Measurements from ENCODE around the gene ERC2.

The ERC2 gene

DNA sequence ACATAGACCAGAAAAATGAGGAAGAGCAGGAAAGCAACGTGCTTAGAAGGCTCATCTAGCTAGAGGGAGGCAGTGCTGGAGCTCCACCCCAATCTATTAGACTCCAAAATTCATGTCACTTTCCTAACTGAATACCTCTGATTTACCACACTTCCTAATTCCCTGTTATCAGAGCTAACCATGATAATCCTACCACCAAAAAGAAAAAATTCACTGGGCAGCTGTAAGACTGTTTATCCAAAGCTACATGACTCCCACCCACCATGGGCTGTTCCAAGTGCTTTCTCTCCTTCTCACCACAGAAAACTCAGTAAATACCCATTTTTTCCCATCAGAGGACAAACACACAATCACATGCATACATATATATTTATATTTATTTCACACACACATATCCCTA is 501.7 kb downstream of the ERC2 start:
- Mint-ChIP-seq H3K36me3 (ENCODE audit: low read depth) (no peaks in the 10 kb centered on the region), H3K4me3 (no peak overlapping the region), H3K27me3 (no peaks in the 10 kb centered on the region), H3K27ac (no peak overlapping the region), H3K9me3 (no peaks in the 10 kb centered on the region), H3K4me1 (ENCODE audit: low read depth) (no peaks in the 10 kb centered on the region)
- intact Hi-C loops (cut with micrococcal nuclease): no loop called here

DNA sequence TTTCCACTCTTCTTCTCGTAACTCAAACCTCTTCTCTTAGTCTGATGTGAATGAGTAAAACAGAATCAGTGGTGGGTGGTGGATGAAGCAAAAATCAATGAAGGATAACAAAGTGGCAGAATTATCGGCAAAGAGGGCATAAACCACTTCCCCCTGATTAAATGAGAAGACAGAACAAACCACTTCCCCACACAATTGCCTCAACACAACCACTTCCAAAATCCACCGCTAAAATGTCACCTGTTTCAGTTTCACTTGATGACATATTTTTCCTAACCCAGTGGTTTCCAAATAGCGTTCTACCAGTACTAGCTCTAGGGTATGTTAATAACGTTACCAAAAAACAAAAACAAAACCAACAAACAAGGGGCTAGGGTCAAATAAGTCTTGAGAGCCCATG is 502.5 kb downstream of the ERC2 start:
- no peaks in the 10 kb centered on the region for H3K36me3 Mint-ChIP-seq (ENCODE audit: low read depth)
- intact Hi-C loops (cut with micrococcal nuclease): no loop called here

DNA sequence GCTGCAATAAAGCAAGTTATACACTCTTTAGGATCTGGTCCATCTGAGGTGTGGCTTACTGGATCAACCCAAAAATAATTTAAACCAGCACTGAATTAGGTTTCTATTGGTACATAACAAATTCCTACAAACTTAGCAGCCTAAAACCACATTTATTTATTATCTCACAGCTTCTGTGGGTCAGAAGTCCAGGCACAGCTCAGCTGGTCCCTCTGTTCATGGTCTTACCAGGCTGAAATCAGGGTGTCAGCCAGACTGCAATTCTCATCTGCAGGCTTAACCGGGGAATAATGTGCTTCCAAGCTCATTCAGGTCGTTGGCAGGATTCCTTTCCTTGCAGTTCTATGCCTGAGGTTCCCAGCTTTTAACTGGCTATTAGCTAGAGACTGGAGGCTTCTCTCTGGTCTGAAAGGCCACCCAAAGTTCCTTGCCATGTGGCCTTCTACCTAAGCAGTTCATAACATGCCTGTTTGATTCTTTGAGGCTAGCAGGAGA is 503.7 kb downstream of the ERC2 start:
- intact Hi-C loops (cut with micrococcal nuclease): no loop called here
- H3K36me3 Mint-ChIP-seq (ENCODE audit: low read depth): no peaks in the 10 kb centered on the region
- H3K9me3 Mint-ChIP-seq: no peaks in the 10 kb centered on the region
- no peaks in the 10 kb centered on the region for H3K27me3 Mint-ChIP-seq
- H3K4me3 Mint-ChIP-seq: no peak overlapping the region
- no peak overlapping the region for H3K27ac Mint-ChIP-seq
- H3K4me1 Mint-ChIP-seq (ENCODE audit: low read depth): no peaks in the 10 kb centered on the region

More for the DNA sequence above, 502.5 kb downstream of the ERC2 start:
- Mint-ChIP-seq H3K4me3 (no peak overlapping the region), H3K27ac (no peak overlapping the region), H3K27me3 (no peaks in the 10 kb centered on the region), H3K4me1 (ENCODE audit: low read depth) (no peaks in the 10 kb centered on the region), H3K9me3 (no peaks in the 10 kb centered on the region)

DNA sequence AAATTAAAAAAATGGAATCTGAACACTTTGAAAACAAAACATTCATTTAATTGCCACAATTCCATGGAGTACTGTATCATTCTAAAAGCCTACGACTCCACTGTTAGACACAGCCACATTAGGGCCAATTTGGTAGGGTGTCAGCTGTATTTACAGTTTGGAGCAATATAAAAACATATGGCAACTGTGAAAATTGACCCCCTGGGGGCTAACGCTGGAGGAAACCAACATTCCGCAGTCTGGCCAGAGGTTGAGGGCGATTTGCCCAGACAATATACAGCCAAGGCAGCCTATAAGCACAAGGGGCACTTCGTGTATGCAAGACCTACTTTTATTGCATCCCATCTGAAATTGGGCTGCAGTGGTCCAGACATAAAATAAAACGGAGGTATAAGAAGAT is 504.7 kb downstream of the ERC2 start:
- Mint-ChIP-seq H3K27ac (no peak overlapping the region), H3K9me3 (no peaks in the 10 kb centered on the region), H3K4me3 (no peak overlapping the region), H3K4me1 (ENCODE audit: low read depth) (no peaks in the 10 kb centered on the region), H3K36me3 (ENCODE audit: low read depth) (no peaks in the 10 kb centered on the region), H3K27me3 (no peaks in the 10 kb centered on the region)
- intact Hi-C loops (cut with micrococcal nuclease): no loop called here

DNA sequence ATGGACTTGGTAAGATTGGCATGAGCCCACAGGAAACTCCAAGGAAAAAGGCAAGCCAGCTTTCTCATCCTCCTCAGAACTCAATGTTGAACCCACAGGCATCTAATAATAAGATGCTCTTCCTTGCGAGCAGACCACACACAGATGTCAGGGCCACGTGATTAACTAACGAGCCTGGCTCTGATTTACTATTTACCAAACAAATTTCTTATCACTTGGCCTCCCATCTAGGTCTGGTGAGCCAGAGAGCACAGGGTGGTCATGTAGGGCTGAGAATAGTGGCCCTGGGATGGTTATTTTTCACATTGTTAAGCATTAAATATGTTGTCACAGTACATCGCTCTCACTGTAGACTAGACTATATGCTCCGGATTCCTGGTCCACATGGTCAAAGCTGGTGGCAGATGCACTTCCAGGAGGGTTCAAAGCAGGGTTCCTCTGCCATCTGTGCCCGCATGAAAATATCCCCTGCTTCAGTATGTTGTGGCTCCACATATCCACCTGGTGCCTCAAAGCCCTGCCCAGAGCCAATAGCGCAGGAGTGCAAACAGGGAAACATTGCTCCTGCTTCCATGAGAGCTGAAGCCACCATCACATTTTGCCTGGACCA is 508.7 kb downstream of the ERC2 start:
- Mint-ChIP-seq H3K4me1 (ENCODE audit: low read depth) (no peaks in the 10 kb centered on the region), H3K27me3 (no peaks in the 10 kb centered on the region), H3K27ac (no peak overlapping the region), H3K4me3 (no peak overlapping the region), H3K36me3 (ENCODE audit: low read depth) (no peaks in the 10 kb centered on the region), H3K9me3 (no peaks in the 10 kb centered on the region)
- intact Hi-C loops (cut with micrococcal nuclease): no loop called here

DNA sequence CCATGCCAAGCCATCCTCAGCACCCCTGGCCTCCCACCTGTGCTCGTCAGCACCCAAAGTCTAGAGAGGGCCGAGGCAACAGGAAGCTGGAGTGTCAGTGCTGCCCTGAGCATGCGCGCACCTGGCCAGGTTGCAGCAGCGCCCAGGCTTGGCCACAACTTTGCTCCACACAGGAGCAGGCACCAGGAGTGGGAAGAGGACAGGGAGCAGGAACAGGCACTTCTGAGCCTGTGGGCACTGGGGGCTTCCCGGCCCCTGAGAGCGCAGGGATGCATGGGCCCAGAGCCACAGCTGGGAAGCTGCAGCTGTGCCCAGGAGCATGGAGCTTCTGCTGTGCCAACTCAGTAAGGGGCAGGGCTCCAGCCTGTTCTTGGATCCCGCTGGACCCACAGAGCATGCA is 509.7 kb downstream of the ERC2 start:
- H3K4me3 Mint-ChIP-seq: no peak overlapping the region
- H3K4me1 Mint-ChIP-seq (ENCODE audit: low read depth): no peaks in the 10 kb centered on the region
- no peaks in the 10 kb centered on the region for H3K36me3 Mint-ChIP-seq (ENCODE audit: low read depth)
- H3K27me3 Mint-ChIP-seq: no peaks in the 10 kb centered on the region
- intact Hi-C loops (cut with micrococcal nuclease): no loop called here
- H3K9me3 Mint-ChIP-seq: no peaks in the 10 kb centered on the region
- no peak overlapping the region for H3K27ac Mint-ChIP-seq

DNA sequence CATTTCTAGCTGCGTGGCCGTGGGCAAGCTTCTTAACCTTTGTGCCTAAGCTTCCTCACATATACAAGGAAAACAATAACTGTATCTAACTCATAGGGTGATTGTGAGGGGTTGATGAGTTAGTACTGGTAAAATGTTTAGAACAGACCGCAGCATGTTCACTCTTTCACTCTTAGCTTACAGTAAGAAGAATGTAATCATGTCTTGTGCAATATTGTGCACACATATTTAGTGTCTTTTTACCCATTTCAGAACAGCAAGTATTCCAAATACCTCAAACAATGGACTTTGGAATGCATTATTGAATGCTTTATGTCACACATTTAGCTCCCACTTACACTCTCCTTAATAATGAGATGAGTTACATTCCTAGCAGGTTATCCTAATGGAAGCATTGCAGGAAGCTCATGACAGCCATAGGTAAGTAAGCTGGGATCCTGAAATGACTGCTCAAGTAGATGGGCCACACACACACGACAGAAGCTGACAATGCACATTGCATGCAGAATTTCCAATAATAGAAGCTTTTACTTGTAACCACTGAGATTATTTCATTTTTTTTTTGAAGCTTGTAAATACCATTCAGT is 512.3 kb downstream of the ERC2 start:
- intact Hi-C loops (cut with micrococcal nuclease): no loop called here
- Mint-ChIP-seq H3K4me3 (no peak overlapping the region), H3K4me1 (ENCODE audit: low read depth) (no peaks in the 10 kb centered on the region), H3K27ac (no peak overlapping the region), H3K27me3 (no peaks in the 10 kb centered on the region), H3K9me3 (no peaks in the 10 kb centered on the region), H3K36me3 (ENCODE audit: low read depth) (no peaks in the 10 kb centered on the region)

- intact Hi-C loops (cut with micrococcal nuclease): no loop called here
- no peaks in the 10 kb centered on the region for H3K4me1 Mint-ChIP-seq (ENCODE audit: low read depth)
- no peaks in the 10 kb centered on the region for H3K27me3 Mint-ChIP-seq
- peaks cover 8% of the 10 kb centered on the region for H3K9me3 Mint-ChIP-seq
- H3K27ac Mint-ChIP-seq: no peak overlapping the region
- no peaks in the 10 kb centered on the region for H3K36me3 Mint-ChIP-seq (ENCODE audit: low read depth)
- no peak overlapping the region for H3K4me3 Mint-ChIP-seq
These were observed 516.9 kb downstream of the ERC2 start for GRCh38 chr3:55951388-55951787.

- no peaks in the 10 kb centered on the region for H3K27me3 Mint-ChIP-seq
- H3K4me1 Mint-ChIP-seq (ENCODE audit: low read depth): no peaks in the 10 kb centered on the region
- H3K9me3 Mint-ChIP-seq: peaks cover 8% of the 10 kb centered on the region
- no peak overlapping the region for H3K4me3 Mint-ChIP-seq
- intact Hi-C loops (cut with micrococcal nuclease): no loop called here
- H3K36me3 Mint-ChIP-seq (ENCODE audit: low read depth): no peaks in the 10 kb centered on the region
- no peak overlapping the region for H3K27ac Mint-ChIP-seq
These were observed 520.9 kb downstream of the ERC2 start for GRCh38 chr3:55947406-55947805.

GRCh38 chr3:55946574-55947160 is 521.6 kb downstream of the ERC2 start:
- no peak overlapping the region for H3K27ac Mint-ChIP-seq
- H3K4me3 Mint-ChIP-seq: no peak overlapping the region
- no peaks in the 10 kb centered on the region for H3K36me3 Mint-ChIP-seq (ENCODE audit: low read depth)
- H3K4me1 Mint-ChIP-seq (ENCODE audit: low read depth): no peaks in the 10 kb centered on the region
- intact Hi-C loops (cut with micrococcal nuclease): no loop called here
- H3K9me3 Mint-ChIP-seq: peaks cover 8% of the 10 kb centered on the region
- no peaks in the 10 kb centered on the region for H3K27me3 Mint-ChIP-seq

GRCh38 chr3:55942868-55943267 is 525.4 kb downstream of the ERC2 start:
- Mint-ChIP-seq H3K27me3 (no peaks in the 10 kb centered on the region), H3K4me3 (no peak overlapping the region), H3K36me3 (ENCODE audit: low read depth) (no peaks in the 10 kb centered on the region), H3K4me1 (ENCODE audit: low read depth) (no peaks in the 10 kb centered on the region), H3K9me3 (peaks cover 8% of the 10 kb centered on the region), H3K27ac (no peak overlapping the region)
- intact Hi-C loops (cut with micrococcal nuclease): no loop called here

GRCh38 chr3:55939287-55939686 is 529.0 kb downstream of the ERC2 start:
- H3K27ac Mint-ChIP-seq: no peak overlapping the region
- H3K36me3 Mint-ChIP-seq (ENCODE audit: low read depth): no peaks in the 10 kb centered on the region
- no peaks in the 10 kb centered on the region for H3K9me3 Mint-ChIP-seq
- H3K4me3 Mint-ChIP-seq: no peak overlapping the region
- no peaks in the 10 kb centered on the region for H3K4me1 Mint-ChIP-seq (ENCODE audit: low read depth)
- intact Hi-C loops (cut with micrococcal nuclease): no loop called here
- no peaks in the 10 kb centered on the region for H3K27me3 Mint-ChIP-seq

DNA sequence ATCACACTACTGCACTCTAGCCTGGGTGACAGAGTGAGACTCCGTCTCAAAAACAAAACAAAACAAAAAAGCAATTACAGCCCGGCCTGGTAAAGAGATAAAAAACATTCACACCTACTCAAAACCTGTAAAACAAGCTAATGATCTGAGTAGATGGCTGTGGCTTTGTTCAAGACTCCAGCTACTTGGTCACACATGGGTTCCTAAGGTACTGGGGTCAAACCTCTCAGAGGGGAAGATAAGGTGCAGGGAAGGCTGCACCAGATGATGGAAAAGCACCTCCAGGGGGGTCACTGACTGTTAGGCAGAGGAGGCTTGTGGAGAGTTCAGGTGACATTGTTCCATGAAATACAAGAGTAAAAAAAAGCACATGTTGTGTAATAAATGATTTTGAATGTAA is 531.0 kb downstream of the ERC2 start:
- Mint-ChIP-seq H3K36me3 (ENCODE audit: low read depth) (no peaks in the 10 kb centered on the region), H3K4me1 (ENCODE audit: low read depth) (no peaks in the 10 kb centered on the region), H3K27me3 (no peaks in the 10 kb centered on the region), H3K27ac (no peak overlapping the region), H3K9me3 (no peaks in the 10 kb centered on the region), H3K4me3 (no peak overlapping the region)
- intact Hi-C loops (cut with micrococcal nuclease): no loop called here

DNA sequence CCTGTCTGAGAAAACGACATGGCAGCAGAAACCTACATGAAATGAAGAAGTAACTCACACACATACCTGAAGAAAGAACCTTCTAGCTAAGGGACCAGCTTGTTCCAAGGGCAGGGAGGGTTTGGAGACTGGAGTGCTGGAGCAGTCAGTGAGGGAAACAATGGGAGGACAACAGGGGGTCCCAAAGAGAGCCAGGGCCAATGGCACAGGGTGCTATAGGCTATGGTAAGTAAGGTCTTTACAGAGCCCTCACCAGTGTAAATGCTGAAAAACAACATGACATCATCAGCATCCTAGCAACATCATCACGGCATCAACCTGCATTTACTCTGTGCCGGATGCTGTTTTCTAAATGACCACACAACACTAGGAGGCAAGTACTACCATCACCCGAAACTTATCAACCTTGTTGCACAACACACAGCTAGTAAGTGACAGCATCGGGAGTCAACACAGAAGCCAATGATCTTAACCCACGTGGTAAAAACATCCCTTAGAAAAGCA is 531.7 kb downstream of the ERC2 start:
- H3K27ac Mint-ChIP-seq: no peak overlapping the region
- H3K36me3 Mint-ChIP-seq (ENCODE audit: low read depth): no peaks in the 10 kb centered on the region
- no peaks in the 10 kb centered on the region for H3K9me3 Mint-ChIP-seq

More for the DNA sequence above, 531.7 kb downstream of the ERC2 start:
- intact Hi-C loops (cut with micrococcal nuclease): no loop called here
- Mint-ChIP-seq H3K27me3 (no peaks in the 10 kb centered on the region), H3K4me1 (ENCODE audit: low read depth) (no peaks in the 10 kb centered on the region), H3K4me3 (no peak overlapping the region)
